Occipital lobe (tissue), 2 donors: ENCODE data around the gene FBXO3. TPM values are rescaled to one million over a fixed set of nuclear protein-coding genes. Genes with fewer than 3 reads are reported as not detected.

Experiments used
- DNase-seq: peaks from one replicate; lab custom pipeline; 2025; lab: John Stamatoyannopoulos, UW
- total RNA-seq: library from RNA; depleted of rRNA; stranded (reverse); fragments of >200 nt; gene quantifications from one replicate; pipeline ENCODE4 v1.2.3, GENCODE V29; 2014

Gene FBXO3
- total RNA-seq, 1 donor from 2014 or later, result 93.9 TPM

- no peak for DNase-seq
These were observed 71.1 kb downstream of the FBXO3 start for GRCh38 chr11:33703234-33703633.

GRCh38 chr11:33701302-33702230, 72.8 kb downstream of the FBXO3 start:
- peak; percentile 27 for DNase-seq

GRCh38 chr11:33700502-33701271, 73.6 kb downstream of the FBXO3 start, which contains the start of gene C11orf91:
Gene C11orf91 (minus strand): TSS chr11:33700826. CDS start chr11:33700740, 86 bp downstream.
- peak; percentile 88 for DNase-seq

- no peak for DNase-seq
These were observed 74.2 kb downstream of the FBXO3 start for GRCh38 chr11:33700063-33700501.

- no peak for DNase-seq
These were observed 74.7 kb downstream of the FBXO3 start for GRCh38 chr11:33699515-33700062.

DNA sequence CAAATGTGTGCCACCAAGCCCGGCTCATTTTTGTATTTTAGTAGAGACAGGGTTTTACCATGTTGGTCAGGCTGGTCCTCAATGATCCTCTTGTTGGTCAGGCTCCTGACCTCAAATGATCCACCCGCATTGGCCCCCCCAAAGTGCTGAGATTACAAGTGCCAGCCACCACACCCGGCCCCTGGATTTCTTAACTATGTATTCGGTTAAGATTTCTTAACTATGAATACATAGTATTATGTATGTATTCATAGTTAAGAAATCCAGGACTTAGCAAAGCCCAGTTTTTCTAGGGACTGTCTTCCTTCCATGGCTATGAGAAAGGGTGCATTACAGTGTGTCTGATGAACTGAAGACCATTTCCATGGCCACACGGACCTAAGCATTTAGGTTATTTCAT, 75.4 kb downstream of the FBXO3 start:
- DNase-seq, result no peak

GRCh38 chr11:33697997-33698396, 76.3 kb downstream of the FBXO3 start:
- DNase-seq, result no peak

GRCh38 chr11:33696931-33697638, 77.2 kb downstream of the FBXO3 start:
- no peak for DNase-seq

DNA sequence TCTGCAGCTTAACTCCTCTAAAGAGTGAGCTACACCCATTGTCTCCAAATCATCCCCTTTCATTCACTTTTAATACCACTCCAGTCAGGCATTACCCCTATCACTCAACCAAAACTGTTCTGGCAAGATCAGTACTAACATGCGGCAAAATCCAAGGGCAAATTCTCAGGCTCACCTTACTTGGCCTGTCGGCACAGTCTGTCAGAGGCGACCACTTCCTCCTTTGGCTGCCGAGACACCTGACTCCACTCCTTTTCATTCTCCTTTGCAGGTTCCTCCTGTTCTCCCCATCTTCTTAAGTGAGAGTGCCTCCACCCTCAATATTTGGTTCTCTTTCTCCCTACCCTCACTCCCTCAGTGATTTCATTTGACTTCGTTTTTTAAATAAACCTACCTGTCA, 77.9 kb downstream of the FBXO3 start:
- no peak for DNase-seq

- DNase-seq, result no peak
These were observed 79.2 kb downstream of the FBXO3 start for GRCh38 chr11:33695051-33695566.

- no peak for DNase-seq
These were observed 79.8 kb downstream of the FBXO3 start for GRCh38 chr11:33694346-33695050.

DNA sequence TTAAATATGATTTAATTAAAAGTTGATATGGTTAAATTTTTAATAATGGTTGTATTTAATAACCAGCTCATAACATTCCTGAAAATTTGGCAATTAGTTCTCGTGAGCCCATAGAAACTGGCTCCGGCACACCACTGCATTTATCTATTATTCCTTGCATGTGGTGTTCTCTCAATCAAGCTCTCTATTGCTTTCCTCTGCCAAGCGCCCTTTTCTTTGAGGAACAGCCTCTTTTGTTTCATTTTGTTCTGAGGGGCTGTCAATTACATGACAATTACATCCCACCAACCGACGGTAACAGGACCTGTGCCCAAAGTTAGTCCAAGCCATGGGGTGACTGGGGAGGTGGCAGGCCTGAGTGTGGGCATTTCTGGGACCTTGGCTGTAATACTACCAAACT, 81.8 kb downstream of the FBXO3 start:
- no peak for DNase-seq

GRCh38 chr11:33692013-33692504, 82.3 kb downstream of the FBXO3 start:
- DNase-seq, result peak; percentile 75

- no peak for DNase-seq
These were observed 83.1 kb downstream of the FBXO3 start for GRCh38 chr11:33691066-33691864.

Other genes with a start within 250 kb of the FBXO3 start
- gene C11orf91, start 73.7 kb downstream of the FBXO3 start, total RNA-seq, result not detected
- gene CD59, start 38.1 kb downstream of the FBXO3 start, total RNA-seq, result 42.7 TPM
- gene LMO2, start 117.6 kb upstream of the FBXO3 start, total RNA-seq, result 18.4 TPM